Smooth muscle cell (in vitro differentiated cells): ENCODE results near the gene DCPS. TPM values are rescaled to one million over a fixed set of nuclear protein-coding genes. Genes with fewer than 3 reads are reported as not detected.

Source experiments
- DNase-seq: peaks from one replicate; lab custom pipeline; 2025; ENCODE audit not compliant: unreplicated experiment; lab: John Stamatoyannopoulos, UW
- H2AFZ ChIP-seq: fragments of 200-600 bp; sonication (generic); 2 replicates; pipeline ENCODE4 v1.6.0; 2016; ENCODE audit warnings: antibody characterized with exemption, low read depth, mild to moderate bottlenecking
- H3F3A ChIP-seq: fragments of 200-600 bp; sonication (generic); 2 replicates; pipeline ENCODE4 v1.6.0; 2017; ENCODE audit warnings: antibody characterized with exemption, low read depth
- H3K27ac ChIP-seq: fragments of 200-600 bp; sonication (generic); 2 replicates; pipeline ENCODE4 v1.5.1; 2016; ENCODE audit warnings: low read depth, mild to moderate bottlenecking
- H3K27me3 ChIP-seq: fragments of 200-600 bp; sonication (generic); 2 replicates; pipeline ENCODE4 v1.6.1; 2016; ENCODE audit warnings: low read depth, mild to moderate bottlenecking
- H3K36me3 ChIP-seq: fragments of 200-600 bp; sonication (generic); 2 replicates; pipeline ENCODE4 v1.5.1; 2016; ENCODE audit warnings: low read depth
- H3K4me1 ChIP-seq: fragments of 200-600 bp; sonication (generic); 2 replicates; pipeline ENCODE4 v1.5.1; 2016; ENCODE audit warnings: low read depth
- H3K4me2 ChIP-seq: fragments of 200-600 bp; sonication (generic); 2 replicates; pipeline ENCODE4 v1.6.0; 2016; ENCODE audit warnings: mild to moderate bottlenecking
- H3K4me3 ChIP-seq: fragments of 200-600 bp; sonication (generic); 2 replicates; pipeline ENCODE4 v1.5.1; 2016; ENCODE audit warnings: mild to moderate bottlenecking
- H3K79me2 ChIP-seq: fragments of 200-600 bp; sonication (generic); 2 replicates; pipeline ENCODE4 v1.6.0; 2016; ENCODE audit warnings: low read depth, mild to moderate bottlenecking
- H3K9ac ChIP-seq: fragments of 200-600 bp; sonication (generic); 2 replicates; pipeline ENCODE4 v1.6.0; 2016; ENCODE audit warnings: low read depth
- H3K9me3 ChIP-seq: fragments of 200-600 bp; sonication (generic); replicated peaks from 2 replicates; pipeline ENCODE4 v1.5.1; 2016; ENCODE audit warnings: low read depth
- H4K20me1 ChIP-seq: fragments of 200-600 bp; sonication (generic); 2 replicates; pipeline ENCODE4 v1.6.0; 2016; ENCODE audit warnings: low read depth
- CTCF ChIP-seq: fragments of 200-600 bp; sonication (generic); IDR thresholded peaks from 2 replicates; pipeline ENCODE4 v1.5.1; 2017; ENCODE audit warnings: borderline replicate concordance, mild to moderate bottlenecking, antibody characterized with exemption; ENCODE audit not compliant: insufficient read depth, poor library complexity, severe bottlenecking
- WGBS: methylation state at CpG from one replicate; pipeline ENCODE4 v1.1.7; 2016; ENCODE audit warnings: low lambda C conversion rate; 5-methylcytosine and 5-hydroxymethylcytosine counted together
- polyA plus RNA-seq: library from polyadenylated mRNA; unstranded; fragments of >200 nt; fragmentation: Nextera tagmentation; extraction: Ambion mirVana; gene quantifications from 2 replicates; pipeline ENCODE4 v1.2.1, GENCODE V29; 2016
- total RNA-seq: library from RNA; depleted of rRNA; stranded (reverse); fragments of >200 nt; gene quantifications from 2 replicates; pipeline ENCODE4 v1.2.3, GENCODE V29; 2014

DCPS gene
- total and polyA plus RNA-seq, 2 experiments from 2014 or later: 19.0 to 25.4 TPM

GRCh38 chr11:126387857-126388256 lies 84.0 kb downstream of the DCPS start:
- Histone ChIP-seq H4K20me1 (peaks cover 93% of the 10 kb centered on the region), H3K36me3 (no peaks in the 10 kb centered on the region), H3K4me2 (no peak overlapping the region), H3F3A (no peaks in the 10 kb centered on the region), H3K27me3 (no peaks in the 10 kb centered on the region), H3K9me3 (no peaks in the 10 kb centered on the region), H3K27ac (no peak overlapping the region), H2AFZ (no peak overlapping the region), H3K4me3 (no peak overlapping the region), H3K79me2 (peaks cover 69% of the 10 kb centered on the region), H3K9ac (no peak overlapping the region), H3K4me1 (peaks cover 7% of the 10 kb centered on the region)
- no peak for TF ChIP-seq CTCF
- WGBS: 87% methylated on average over 5 of the region's 5 CpGs
- DNase-seq: no peak

GRCh38 chr11:126390272-126390867 lies 86.5 kb downstream of the DCPS start:
- peaks cover 4% of the 10 kb centered on the region for H3K4me1 ChIP-seq
- WGBS: 81% methylated on average over 5 of the region's 5 CpGs
- no peak for TF ChIP-seq CTCF

GRCh38 chr11:126391286-126391954 lies 87.6 kb downstream of the DCPS start:
- no peak overlapping the region for H3K27ac ChIP-seq
- 74% methylated on average over 7 of the region's 7 CpGs for WGBS

More at GRCh38 chr11:126390272-126390867, 86.5 kb downstream of the DCPS start:
- Histone ChIP-seq H3K27ac (no peak overlapping the region), H3K36me3 (no peaks in the 10 kb centered on the region), H3K4me2 (no peak overlapping the region), H3K79me2 (peaks cover 73% of the 10 kb centered on the region), H3K27me3 (no peaks in the 10 kb centered on the region), H4K20me1 (peaks cover 92% of the 10 kb centered on the region), H3F3A (no peaks in the 10 kb centered on the region), H3K4me3 (no peak overlapping the region), H2AFZ (no peak overlapping the region), H3K9ac (no peak overlapping the region), H3K9me3 (no peaks in the 10 kb centered on the region)
- DNase-seq: no peak

More at GRCh38 chr11:126391286-126391954, 87.6 kb downstream of the DCPS start:
- Histone ChIP-seq H3K9ac (no peak overlapping the region), H4K20me1 (peaks cover 86% of the 10 kb centered on the region), H3K9me3 (no peaks in the 10 kb centered on the region), H3K36me3 (no peaks in the 10 kb centered on the region), H3K4me2 (no peak overlapping the region), H2AFZ (no peak overlapping the region), H3K4me3 (no peak overlapping the region), H3K79me2 (peaks cover 64% of the 10 kb centered on the region), H3K27me3 (no peaks in the 10 kb centered on the region), H3F3A (no peaks in the 10 kb centered on the region), H3K4me1 (peaks cover 4% of the 10 kb centered on the region)
- no peak for DNase-seq
- TF ChIP-seq CTCF: no peak
